ENCODE results near the gene KIF16B.
"Not testable (repeated sequence)": the region's sequence is repeated elsewhere in the genome, so short reads cannot be mapped to it uniquely, and the experiment has no call there.

- TF ChIP-seq, protein P1, sequence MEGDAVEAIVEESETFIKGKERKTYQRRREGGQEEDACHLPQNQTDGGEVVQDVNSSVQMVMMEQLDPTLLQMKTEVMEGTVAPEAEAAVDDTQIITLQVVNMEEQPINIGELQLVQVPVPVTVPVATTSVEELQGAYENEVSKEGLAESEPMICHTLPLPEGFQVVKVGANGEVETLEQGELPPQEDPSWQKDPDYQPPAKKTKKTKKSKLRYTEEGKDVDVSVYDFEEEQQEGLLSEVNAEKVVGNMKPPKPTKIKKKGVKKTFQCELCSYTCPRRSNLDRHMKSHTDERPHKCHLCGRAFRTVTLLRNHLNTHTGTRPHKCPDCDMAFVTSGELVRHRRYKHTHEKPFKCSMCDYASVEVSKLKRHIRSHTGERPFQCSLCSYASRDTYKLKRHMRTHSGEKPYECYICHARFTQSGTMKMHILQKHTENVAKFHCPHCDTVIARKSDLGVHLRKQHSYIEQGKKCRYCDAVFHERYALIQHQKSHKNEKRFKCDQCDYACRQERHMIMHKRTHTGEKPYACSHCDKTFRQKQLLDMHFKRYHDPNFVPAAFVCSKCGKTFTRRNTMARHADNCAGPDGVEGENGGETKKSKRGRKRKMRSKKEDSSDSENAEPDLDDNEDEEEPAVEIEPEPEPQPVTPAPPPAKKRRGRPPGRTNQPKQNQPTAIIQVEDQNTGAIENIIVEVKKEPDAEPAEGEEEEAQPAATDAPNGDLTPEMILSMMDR (IDR thresholded peaks at IDR 0.05): not testable (repeated sequence)
- not testable (repeated sequence) for TF ChIP-seq POLR2AphosphoS5, POLR2A, EP300 (IDR thresholded peaks at IDR 0.05)
Measured at GRCh38 chr20:16519673-16520072, 53.6 kb downstream of the KIF16B start.

All from sigmoid colon (tissue), 4 donors.